ENCODE data around the gene PTPN2.

The PTPN2 gene

GRCh38 chr18:12851716-12852115 lies 32.3 kb downstream of the PTPN2 start:
- H3K4me3 ChIP-seq (ENCODE audit: low read depth, low read length) = no peak overlapping the region
- TF ChIP-seq CTCF (IDR thresholded peaks at IDR 0.05; ENCODE audit: low read depth, low read length, missing control alignments) = no peak
- DNase-seq (ENCODE audit: low read depth) = no peak

- no peak for TF ChIP-seq CTCF (IDR thresholded peaks at IDR 0.05; ENCODE audit: low read depth, low read length, missing control alignments)
- no peak overlapping the region for H3K4me3 ChIP-seq (ENCODE audit: low read depth, low read length)
- DNase-seq (ENCODE audit: low read depth) = no peak
These were observed 34.5 kb downstream of the PTPN2 start for GRCh38 chr18:12849548-12849947.

- TF ChIP-seq CTCF (IDR thresholded peaks at IDR 0.05; ENCODE audit: low read depth, low read length, missing control alignments) = no peak
- DNase-seq (ENCODE audit: low read depth) = no peak
These were observed 35.6 kb downstream of the PTPN2 start for GRCh38 chr18:12848405-12848804.

GRCh38 chr18:12844391-12844790 lies 39.6 kb downstream of the PTPN2 start:
- no peak overlapping the region for H3K4me3 ChIP-seq (ENCODE audit: low read depth, low read length)
- no peak for TF ChIP-seq CTCF (IDR thresholded peaks at IDR 0.05; ENCODE audit: low read depth, low read length, missing control alignments)
- DNase-seq (ENCODE audit: low read depth) = no peak

More at GRCh38 chr18:12848405-12848804, 35.6 kb downstream of the PTPN2 start:
- no peak overlapping the region for H3K4me3 ChIP-seq (ENCODE audit: low read depth, low read length)

- TF ChIP-seq CTCF (IDR thresholded peaks at IDR 0.05; ENCODE audit: low read depth, low read length, missing control alignments) = no peak
- DNase-seq (ENCODE audit: low read depth) = no peak
- H3K4me3 ChIP-seq (ENCODE audit: low read depth, low read length) = no peak overlapping the region
These were observed 40.4 kb downstream of the PTPN2 start for GRCh38 chr18:12843420-12844350.

- no peak for TF ChIP-seq CTCF (IDR thresholded peaks at IDR 0.05; ENCODE audit: low read depth, low read length, missing control alignments)
- no peak for DNase-seq (ENCODE audit: low read depth)
- H3K4me3 ChIP-seq (ENCODE audit: low read depth, low read length) = no peak overlapping the region
These were observed 41.3 kb downstream of the PTPN2 start for GRCh38 chr18:12842459-12843380.

Measured in GM12864 (cell line).